HCT116 (cell line): ENCODE data around the gene IL1B. TPM values are rescaled to one million over a fixed set of nuclear protein-coding genes. Genes with fewer than 3 reads are reported as not detected.

Experiments used
- ATAC-seq: fragments of 200-7000 bp; cut with Tn5 transposase; 2 replicates; pipeline ENCODE4 v1.9.1; 2020; ENCODE audit warnings: mild to moderate bottlenecking, moderate library complexity
- BruUV-seq: library from RNA; stranded (reverse); fragments of 400-500 nt; replicated peaks from 2 replicates; lab custom pipeline; 2021; lab: Mats Ljungman, UMichigan
- CTCF ChIA-PET: fragments of 300-600 bp; sonication (Branson Sonifier 250); formaldehyde crosslinking; loops from one replicate; lab custom pipeline; 2021; ENCODE audit warnings: antibody characterized with exemption; lab: Charles Lee
- POLR2A ChIA-PET: fragments of 300-600, 350-600 bp; sonication (Branson Sonifier 250); formaldehyde crosslinking; loops from one replicate; lab custom pipeline; 2021; ENCODE audit warnings: antibody characterized with exemption; lab: Charles Lee
- RAD21 ChIA-PET, 2 experiments: fragments of 300-600 bp; sonication (Branson Sonifier 250); formaldehyde crosslinking; loops; one replicate each; lab custom pipeline; 2023; ENCODE audit warnings: low total read pairs in 2 of 2; ENCODE audit not compliant: uncharacterized antibody in 2 of 2, unreplicated experiment in 2 of 2, low non-redundant PET in 1 of 2; lab: Charles Lee
- DNase-seq: peaks from one replicate; pipeline ENCODE4 v3.0.0-alpha.2; 2010; ENCODE audit warnings: low read depth, low spot score
- H2AFZ ChIP-seq: fragments of 200-600 bp; shearing (Covaris generic), sonication (generic); 2 replicates; pipeline ENCODE4 v1.6.1; 2017; ENCODE audit warnings: low read depth, mixed run types, mixed read lengths, antibody characterized with exemption, low read length; ENCODE audit not compliant: poor library complexity, severe bottlenecking
- H3K27ac ChIP-seq: 2 replicates; pipeline ENCODE4 v1.5.1; 2012; ENCODE audit warnings: low read depth, low read length
- H3K27me3 ChIP-seq: fragments of 200-600 bp; sonication (generic); 2 replicates; pipeline ENCODE4 v1.6.1; 2016; ENCODE audit warnings: mixed run types, low read length, mixed read lengths; ENCODE audit not compliant: insufficient read depth
- H3K36me3 ChIP-seq, 2 experiments: fragments of 200-500 bp in 1 of 2; fragments of 200-600 bp in 1 of 2; sonication (Bioruptor generic) in 1 of 2; sonication (generic) in 1 of 2; 2 replicates each; pipeline versions ENCODE4 v1.5.1 to v1.6.1; 2014 to 2016; ENCODE audit warnings: low read length in 2 of 2, inconsistent platforms in 1 of 2, mixed read lengths in 1 of 2, mixed run types in 1 of 2; ENCODE audit not compliant: insufficient read depth in 2 of 2, control insufficient read depth in 1 of 2
- H3K4me1 ChIP-seq, 2 experiments: fragments of 200-600 bp in 1 of 2; sonication (generic) in 1 of 2; 2 replicates each; pipeline versions ENCODE4 v1.5.1 to v1.6.1; 2012 to 2017; ENCODE audit warnings: low read length in 2 of 2, inconsistent platforms in 1 of 2, mild to moderate bottlenecking in 1 of 2, mixed read lengths in 1 of 2, mixed run types in 1 of 2, moderate library complexity in 1 of 2; ENCODE audit not compliant: insufficient read depth in 2 of 2, control insufficient read depth in 1 of 2
- H3K4me2 ChIP-seq: fragments of 200-600 bp; sonication (generic); 2 replicates; pipeline ENCODE4 v1.6.1; 2017; ENCODE audit warnings: mixed run types, low read length, mixed read lengths
- H3K4me3 ChIP-seq, 2 experiments: fragments of 200-600 bp in 1 of 2; sonication (generic) in 1 of 2; replicated peaks in 1 of 2; 2 replicates each; pipeline ENCODE4 v1.5.1; 2011 to 2016; ENCODE audit warnings: low read length in 2 of 2, control low read depth in 1 of 2, low read depth in 1 of 2, mild to moderate bottlenecking in 1 of 2, mixed read lengths in 1 of 2, mixed run types in 1 of 2
- H3K79me2 ChIP-seq: fragments of 200-600 bp; sonication (generic); 2 replicates; pipeline ENCODE4 v1.6.1; 2017; ENCODE audit warnings: mild to moderate bottlenecking, mixed run types, low read length, moderate library complexity, mixed read lengths; ENCODE audit not compliant: insufficient read depth
- H3K9ac ChIP-seq: fragments of 200-600 bp; sonication (generic); 2 replicates; pipeline ENCODE4 v1.6.1; 2016; ENCODE audit warnings: low read length, mixed read lengths
- H3K9me2 ChIP-seq: fragments of 200-600 bp; sonication (generic), shearing (Covaris generic); 2 replicates; pipeline ENCODE4 v1.6.1; 2017; ENCODE audit warnings: mixed run types, mild to moderate bottlenecking, moderate library complexity; ENCODE audit not compliant: insufficient read depth
- H3K9me3 ChIP-seq, 2 experiments: fragments of 200-500 bp in 1 of 2; fragments of 200-600 bp in 1 of 2; sonication (Bioruptor generic) in 1 of 2; sonication (generic) in 1 of 2; 2 replicates each; pipeline ENCODE4 v1.6.1; 2014 to 2017; ENCODE audit warnings: low read length in 2 of 2, mixed read lengths in 2 of 2, inconsistent platforms in 1 of 2, low read depth in 1 of 2, mild to moderate bottlenecking in 1 of 2, mixed run types in 1 of 2, moderate library complexity in 1 of 2; ENCODE audit not compliant: control insufficient read depth in 1 of 2, insufficient read depth in 1 of 2
- H4K20me1 ChIP-seq: fragments of 200-600 bp; sonication (generic), shearing (Covaris generic); 2 replicates; pipeline ENCODE4 v1.6.1; 2017; ENCODE audit warnings: mixed run types, mild to moderate bottlenecking, moderate library complexity; ENCODE audit not compliant: insufficient read depth
- CBX3 ChIP-seq: IDR thresholded peaks from 2 replicates; pipeline ENCODE4 v1.6.1; 2012; ENCODE audit warnings: low read depth
- CEBPB ChIP-seq: IDR thresholded peaks from 2 replicates; pipeline ENCODE4 v1.6.1; 2012; ENCODE audit warnings: low read depth
- CTCF ChIP-seq, 3 experiments: fragments of 200-600 bp in 1 of 3; sonication (generic) in 1 of 3; IDR thresholded peaks in 2 of 3; conservative IDR thresholded peaks in 1 of 3; 2 replicates each; pipeline ENCODE4 v1.5.1; 2012 to 2017; ENCODE audit warnings: low read depth in 2 of 3, low read length in 2 of 3, antibody characterized with exemption in 1 of 3, borderline replicate concordance in 1 of 3, control low read depth in 1 of 3, mild to moderate bottlenecking in 1 of 3, mixed read lengths in 1 of 3, mixed run types in 1 of 3, moderate library complexity in 1 of 3; ENCODE audit not compliant: insufficient read depth in 1 of 3
- EGR1 ChIP-seq: IDR thresholded peaks from 2 replicates; pipeline ENCODE4 v1.6.1; 2012; ENCODE audit warnings: low read depth
- ELF1 ChIP-seq: IDR thresholded peaks from 2 replicates; pipeline ENCODE4 v1.6.1; 2012; ENCODE audit warnings: low read depth, borderline replicate concordance
- EZH2phosphoT487 ChIP-seq: fragments of 200-600 bp; IDR thresholded peaks from 2 replicates; pipeline ENCODE4 v1.6.1; 2018; ENCODE audit warnings: antibody characterized with exemption, borderline replicate concordance
- POLR2A ChIP-seq: IDR thresholded peaks from 2 replicates; pipeline ENCODE4 v1.7.0; 2011; ENCODE audit warnings: borderline replicate concordance; ENCODE audit not compliant: insufficient read depth, insufficient read length; ENCODE audit errors: extremely low read depth
- REST ChIP-seq: IDR thresholded peaks from 2 replicates; pipeline ENCODE4 v1.6.1; 2012; ENCODE audit warnings: low read depth
- SIN3A ChIP-seq: IDR thresholded peaks from 2 replicates; pipeline ENCODE4 v1.6.1; 2012; ENCODE audit warnings: low read depth
- SRF ChIP-seq: IDR thresholded peaks from 2 replicates; pipeline ENCODE4 v1.6.1; 2012; ENCODE audit warnings: low read depth
- TCF7L2 ChIP-seq: IDR thresholded peaks from 2 replicates; pipeline ENCODE4 v1.7.0; 2011; ENCODE audit warnings: borderline replicate concordance, inconsistent platforms; ENCODE audit not compliant: insufficient read depth, insufficient read length; ENCODE audit errors: extremely low read depth
- ZNF274 ChIP-seq: fragments of 200-500 bp; sonication (Bioruptor generic); IDR thresholded peaks from 2 replicates; pipeline ENCODE4 v1.6.1; 2014; ENCODE audit warnings: mild to moderate bottlenecking, low read depth, low read length, inconsistent platforms
- intact Hi-C: fragments of 100-400 bp; cut with micrococcal nuclease; formaldehyde crosslinking; loops from 2 replicates; pipeline ENCODE4 v1.10.0; 2022
- total RNA-seq: library from RNA; stranded (reverse); gene quantifications from one replicate; pipeline ENCODE4 v1.2.1, GENCODE V29; 2021; ENCODE audit not compliant: unreplicated experiment

IL1B gene
- total RNA-seq, 1 experiment from 2014 or later = not detected

DNA sequence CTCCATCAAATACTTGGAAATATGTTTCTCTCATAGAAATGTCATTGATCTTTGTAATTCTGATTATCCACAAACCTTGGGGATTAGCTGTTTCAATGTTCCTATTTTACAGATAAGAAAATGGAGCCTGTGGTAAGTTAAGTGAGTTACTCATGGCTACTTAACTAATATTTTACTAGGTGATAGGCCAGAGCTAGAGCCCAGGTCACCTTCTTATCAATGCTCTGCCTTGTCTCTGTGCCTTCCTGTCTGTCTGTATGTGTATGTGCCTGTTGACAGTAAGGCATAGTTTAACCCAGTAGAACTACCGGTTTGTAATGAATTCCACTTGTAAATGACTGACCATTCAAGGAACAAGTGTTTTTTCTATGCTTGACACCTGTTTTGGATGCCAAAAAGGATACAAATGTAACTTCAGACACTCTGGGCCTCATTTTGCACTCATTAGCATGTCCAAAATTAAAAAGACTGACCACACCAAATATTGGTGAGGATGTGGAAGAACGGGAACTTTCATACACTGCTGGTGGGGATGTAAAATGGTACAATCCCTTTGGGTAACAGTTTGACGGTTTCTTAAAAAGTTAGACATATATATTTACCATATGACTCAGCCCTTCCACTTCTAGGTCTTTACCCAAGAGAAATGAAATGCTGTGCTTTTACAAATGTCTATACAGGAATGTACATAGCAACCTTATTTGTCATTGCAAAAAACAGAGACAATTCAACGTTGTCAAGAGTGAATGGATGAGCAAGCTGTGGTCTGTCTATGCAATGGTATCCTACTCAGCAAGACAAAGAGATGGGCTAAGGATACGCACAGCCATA lies 32.7 kb downstream of the IL1B start:
- Histone ChIP-seq H3K4me2 (no peak overlapping the region), H3K4me1 (no peaks in the 10 kb centered on the region), H2AFZ (no peak overlapping the region), H3K27ac (no peak overlapping the region), H3K79me2 (no peaks in the 10 kb centered on the region), H3K9ac (no peak overlapping the region), H3K4me3 (no peak overlapping the region), H3K9me3 (0 out of 4 replicates have a peak, but pooled peaks cover 0 to 4% of the 10 kb centered on the region in 2 experiments), H3K9me2 (no peaks in the 10 kb centered on the region), H3K27me3 (no peaks in the 10 kb centered on the region), H4K20me1 (no peaks in the 10 kb centered on the region), H3K36me3 (no peaks in the 10 kb centered on the region)
- ATAC-seq (no peak), DNase-seq (no peak)
- no TSS peak for BruUV-seq
- no peak for TF ChIP-seq EZH2phosphoT487
- TF ChIP-seq SIN3A = no peak
- TF ChIP-seq CEBPB = no peak
- no peak for TF ChIP-seq POLR2A
- no peak for TF ChIP-seq REST
- TF ChIP-seq ZNF274 = no peak
- no peak for TF ChIP-seq TCF7L2
- no peak for TF ChIP-seq CBX3
- no peak for TF ChIP-seq SRF
- no peak for TF ChIP-seq EGR1
- no peak for TF ChIP-seq ELF1
- no peak for TF ChIP-seq CTCF (IDR thresholded peaks at IDR 0.05 in 2 of 3, conservative IDR thresholded peaks at IDR 0.05 in 1 of 3; ENCODE audit: borderline replicate concordance in 1 of 3, insufficient read depth in 1 of 3, low read depth in 2 of 3, low read length in 2 of 3)
- RAD21 ChIA-PET = interaction anchor here in 1 of 2 experiments (0.6 kb wide), 1 partner anchor 41 kb away, joined by 4 read pairs; no protein-coding TSS in a partner anchor
- CTCF ChIA-PET = no interaction called here
- intact Hi-C loops = no loop called here
- POLR2A ChIA-PET = no interaction called here
